ENCODE data around the gene SLC35A5. TPM values are rescaled to one million over a fixed set of nuclear protein-coding genes. Genes with fewer than 3 reads are reported as not detected.

The SLC35A5 gene
- total and polyA plus RNA-seq, 8 donors = 42.6 to 64.2 (median 59.3) TPM

DNA sequence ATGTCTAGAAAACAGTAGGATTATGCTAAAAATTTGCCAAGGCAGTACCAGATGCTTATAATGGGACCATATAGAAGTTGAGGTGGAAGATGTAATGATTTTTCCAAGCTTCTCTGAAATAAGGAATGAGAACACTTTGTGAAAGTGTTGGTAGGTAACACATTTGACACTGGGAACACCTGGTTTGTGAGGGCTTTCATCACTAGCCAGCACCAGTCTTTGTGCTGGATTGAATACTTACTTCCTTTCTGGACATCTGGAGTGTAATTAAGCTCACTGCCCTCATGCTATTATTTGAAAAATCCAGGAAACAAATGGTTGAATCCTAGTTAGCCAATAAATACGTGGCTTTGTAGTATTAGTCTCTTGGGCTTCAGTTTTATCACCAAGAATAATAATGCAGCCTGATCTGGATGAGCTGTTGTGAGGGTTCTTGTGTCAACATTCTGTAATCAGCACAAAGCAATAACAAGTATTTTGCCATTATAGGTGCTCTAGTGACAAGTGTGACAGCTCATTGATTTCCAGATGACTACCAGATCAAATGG, 66.1 kb downstream of the SLC35A5 start:
- DNase-seq (no peak), ATAC-seq (no peak)
- TF ChIP-seq, protein P1, sequence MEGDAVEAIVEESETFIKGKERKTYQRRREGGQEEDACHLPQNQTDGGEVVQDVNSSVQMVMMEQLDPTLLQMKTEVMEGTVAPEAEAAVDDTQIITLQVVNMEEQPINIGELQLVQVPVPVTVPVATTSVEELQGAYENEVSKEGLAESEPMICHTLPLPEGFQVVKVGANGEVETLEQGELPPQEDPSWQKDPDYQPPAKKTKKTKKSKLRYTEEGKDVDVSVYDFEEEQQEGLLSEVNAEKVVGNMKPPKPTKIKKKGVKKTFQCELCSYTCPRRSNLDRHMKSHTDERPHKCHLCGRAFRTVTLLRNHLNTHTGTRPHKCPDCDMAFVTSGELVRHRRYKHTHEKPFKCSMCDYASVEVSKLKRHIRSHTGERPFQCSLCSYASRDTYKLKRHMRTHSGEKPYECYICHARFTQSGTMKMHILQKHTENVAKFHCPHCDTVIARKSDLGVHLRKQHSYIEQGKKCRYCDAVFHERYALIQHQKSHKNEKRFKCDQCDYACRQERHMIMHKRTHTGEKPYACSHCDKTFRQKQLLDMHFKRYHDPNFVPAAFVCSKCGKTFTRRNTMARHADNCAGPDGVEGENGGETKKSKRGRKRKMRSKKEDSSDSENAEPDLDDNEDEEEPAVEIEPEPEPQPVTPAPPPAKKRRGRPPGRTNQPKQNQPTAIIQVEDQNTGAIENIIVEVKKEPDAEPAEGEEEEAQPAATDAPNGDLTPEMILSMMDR (IDR thresholded peaks at IDR 0.05) = no peak
- Histone ChIP-seq H3K9me3 (no peaks in the 10 kb centered on the region), H3K4me3 (no peak overlapping the region), H3K27me3 (no peaks in the 10 kb centered on the region), H3K4me1 (no peaks in the 10 kb centered on the region), H3K27ac (no peak overlapping the region), H3K36me3 (no peaks in the 10 kb centered on the region)
- intact Hi-C loops (cut with DNase I) = no loop called here

DNA sequence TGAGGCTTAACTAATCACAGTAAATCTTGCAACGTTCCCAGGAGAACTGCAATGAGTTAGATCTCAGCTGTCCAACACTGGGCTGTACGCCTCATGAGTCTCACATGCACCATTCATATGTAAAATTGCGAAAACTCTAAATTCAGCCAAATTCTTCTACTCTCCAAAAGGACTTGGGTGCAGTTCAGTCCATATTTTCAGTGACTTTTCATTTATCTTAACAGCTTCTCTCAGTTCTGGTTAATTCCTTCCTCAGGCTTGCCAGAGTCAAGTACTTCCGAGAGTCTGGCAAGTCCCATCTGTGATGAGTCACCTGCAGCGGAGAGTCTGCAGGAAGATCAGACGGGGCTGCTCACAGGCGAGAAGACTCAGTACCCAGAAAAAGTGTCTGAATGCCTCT, 67.6 kb downstream of the SLC35A5 start:
- Histone ChIP-seq H3K27ac (no peak overlapping the region), H3K36me3 (no peaks in the 10 kb centered on the region), H3K9me3 (no peaks in the 10 kb centered on the region), H3K4me3 (no peak overlapping the region), H3K27me3 (no peaks in the 10 kb centered on the region), H3K4me1 (no peaks in the 10 kb centered on the region)
- intact Hi-C loops (cut with DNase I) = no loop called here
- DNase-seq (peak in 2 of 4 donors; percentile 57 to 67), ATAC-seq (peak; percentile 93)
- TF ChIP-seq, protein P1 (IDR thresholded peaks at IDR 0.05) = no peak

DNA sequence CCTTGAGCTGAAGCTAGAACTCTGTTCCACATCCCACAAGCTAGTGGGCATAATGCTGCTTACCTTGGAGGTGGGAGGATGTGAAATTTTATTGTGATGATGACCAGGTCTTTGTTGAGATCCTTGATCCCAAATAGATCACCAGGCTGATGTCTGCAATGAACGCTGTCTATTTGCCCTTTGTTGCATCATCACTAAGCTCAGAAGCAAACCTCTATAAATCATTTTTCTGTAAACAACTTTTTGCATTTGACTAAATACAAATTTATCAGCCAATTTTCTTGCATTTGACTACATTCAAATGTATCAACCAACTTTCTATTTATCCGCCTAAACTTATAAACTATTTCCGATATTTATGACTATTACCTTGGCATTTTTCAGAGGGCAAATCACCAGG, 69.4 kb downstream of the SLC35A5 start:
- no peak overlapping the region for H3K4me3 ChIP-seq
- no peak overlapping the region for H3K27ac ChIP-seq
- H3K9me3 ChIP-seq = no peaks in the 10 kb centered on the region
- H3K4me1 ChIP-seq = peaks cover 0 to 11% of the 10 kb centered on the region in 2 donors
- no peak for DNase-seq
- TF ChIP-seq, protein P1 (IDR thresholded peaks at IDR 0.05) = no peak
- no peak for ATAC-seq
- no peaks in the 10 kb centered on the region for H3K36me3 ChIP-seq
- H3K27me3 ChIP-seq = no peaks in the 10 kb centered on the region
- intact Hi-C loops (cut with DNase I) = loop anchor here in 1 of 2 donors (10.0 kb wide), 1 partner anchor 354 kb away; no protein-coding TSS in a partner anchor

DNA sequence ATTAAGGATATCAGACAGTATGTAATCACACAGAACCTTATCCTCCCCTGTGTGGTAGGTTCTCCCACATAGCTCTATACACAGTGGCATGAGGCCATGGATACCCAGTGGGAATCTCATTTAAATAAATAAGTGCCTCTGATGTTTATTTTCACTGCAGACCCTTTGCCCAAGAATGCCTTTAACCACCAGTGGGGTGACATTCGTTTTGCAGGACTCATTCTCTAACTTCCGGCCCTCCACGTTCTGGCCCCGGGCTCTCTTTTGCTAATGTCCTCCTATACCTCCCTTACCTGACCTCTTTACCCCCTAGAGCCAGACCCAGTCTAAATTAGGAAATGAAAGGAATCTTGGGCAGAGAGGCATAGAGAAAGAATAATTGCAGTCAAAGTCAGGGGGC, 70.8 kb downstream of the SLC35A5 start:
- no peaks in the 10 kb centered on the region for H3K9me3 ChIP-seq
- intact Hi-C loops (cut with DNase I) = loop anchor here in 1 of 2 donors (10.0 kb wide), 1 partner anchor 352 kb away; no protein-coding TSS in a partner anchor
- DNase-seq (no peak), ATAC-seq (no peak)
- TF ChIP-seq, protein P1 (IDR thresholded peaks at IDR 0.05) = no peak
- no peak overlapping the region for H3K27ac ChIP-seq
- no peak overlapping the region for H3K4me3 ChIP-seq
- H3K4me1 ChIP-seq = peaks cover 0 to 11% of the 10 kb centered on the region in 2 donors
- no peaks in the 10 kb centered on the region for H3K36me3 ChIP-seq
- no peaks in the 10 kb centered on the region for H3K27me3 ChIP-seq

DNA sequence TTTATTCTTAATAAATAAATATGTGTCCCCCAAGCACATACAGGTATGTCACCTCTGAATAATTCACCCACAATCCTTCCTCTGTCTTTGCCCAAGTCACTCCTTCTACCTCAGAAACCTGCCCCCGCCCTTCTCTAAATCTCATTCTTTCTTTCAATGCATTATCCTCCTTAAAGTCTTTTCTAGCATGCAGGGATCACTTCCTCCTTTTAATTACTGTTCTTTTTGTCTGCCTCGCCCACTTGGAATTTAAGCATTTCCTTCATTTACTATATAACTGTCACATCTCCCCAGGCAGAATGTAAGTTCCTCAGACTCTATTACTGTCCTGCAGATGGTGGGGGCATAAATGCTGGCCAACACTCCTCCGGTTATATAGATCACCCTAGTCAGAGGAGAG, 71.3 kb downstream of the SLC35A5 start:
- H3K9me3 ChIP-seq = no peaks in the 10 kb centered on the region
- ATAC-seq (no peak), DNase-seq (no peak)
- TF ChIP-seq, protein P1 (IDR thresholded peaks at IDR 0.05) = no peak
- no peak overlapping the region for H3K4me3 ChIP-seq
- intact Hi-C loops (cut with DNase I) = loop anchor here in 1 of 2 donors (10.0 kb wide), 1 partner anchor 352 kb away; no protein-coding TSS in a partner anchor
- H3K27ac ChIP-seq = no peak overlapping the region
- H3K36me3 ChIP-seq = no peaks in the 10 kb centered on the region
- H3K4me1 ChIP-seq = peaks cover 0 to 11% of the 10 kb centered on the region in 2 donors
- no peaks in the 10 kb centered on the region for H3K27me3 ChIP-seq

Data from left lung (tissue), 10 donors.